GM18951 (cell line): ENCODE data around the gene UBE2E2.
"Not testable (repeated sequence)": the region's sequence is repeated elsewhere in the genome, so short reads cannot be mapped to it uniquely, and the experiment has no call there.

Source experiments
- POLR2A ChIP-seq: IDR thresholded peaks from 4 replicates; pipeline ENCODE4 v1.6.1; 2011; ENCODE audit warnings: mild to moderate bottlenecking; ENCODE audit not compliant: insufficient read length, insufficient read depth; ENCODE audit errors: extremely low read depth
- in situ Hi-C: fragments of 300-500 bp; cut with MboI; formaldehyde crosslinking; loops from one replicate; pipeline ENCODE4 v1.12.0; 2022; ENCODE audit warnings: low sequenced_read_pairs, mixed read lengths, inconsistent platforms; ENCODE audit not compliant: unreplicated experiment

The UBE2E2 gene

DNA sequence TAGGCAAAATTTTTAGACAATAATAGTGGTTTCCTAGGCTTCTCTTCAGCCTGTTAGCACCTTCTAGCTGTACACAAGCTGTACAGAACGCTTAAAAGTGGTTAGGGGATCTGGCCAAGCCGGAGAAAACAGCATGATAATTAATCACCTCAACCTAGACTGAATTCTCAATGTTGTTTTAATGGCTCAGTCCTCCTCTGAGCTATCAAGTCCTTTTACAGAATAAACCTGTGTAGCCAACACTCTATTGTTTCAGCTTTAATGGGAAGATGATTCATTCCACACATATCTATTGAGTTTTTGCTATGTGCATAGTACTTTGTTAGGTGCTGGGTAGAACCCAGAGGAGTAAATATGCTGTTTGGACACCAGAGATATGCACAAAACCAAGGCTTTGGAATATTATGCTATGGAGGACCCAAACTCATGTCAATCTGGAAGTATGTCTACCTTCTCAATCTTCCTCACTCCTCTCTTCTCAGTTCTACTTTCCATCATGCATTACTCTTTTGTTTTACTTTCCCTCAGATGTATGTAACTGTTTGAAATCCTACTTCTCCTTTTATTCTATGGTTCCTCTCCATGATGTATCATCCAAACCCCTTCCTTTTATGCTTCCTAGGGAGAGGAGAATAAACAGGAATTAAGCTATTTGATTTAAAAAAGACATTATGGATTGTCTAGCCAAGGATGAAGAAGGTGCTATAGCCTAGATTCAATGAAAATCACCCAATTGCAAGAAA lies 27.6 kb upstream of the UBE2E2 start:
- no peak for TF ChIP-seq POLR2A
- in situ Hi-C loops, result no loop called here

- in situ Hi-C loops, result not testable (repeated sequence)
These were observed 26.3 kb upstream of the UBE2E2 start for GRCh38 chr3:23176839-23177238.

DNA sequence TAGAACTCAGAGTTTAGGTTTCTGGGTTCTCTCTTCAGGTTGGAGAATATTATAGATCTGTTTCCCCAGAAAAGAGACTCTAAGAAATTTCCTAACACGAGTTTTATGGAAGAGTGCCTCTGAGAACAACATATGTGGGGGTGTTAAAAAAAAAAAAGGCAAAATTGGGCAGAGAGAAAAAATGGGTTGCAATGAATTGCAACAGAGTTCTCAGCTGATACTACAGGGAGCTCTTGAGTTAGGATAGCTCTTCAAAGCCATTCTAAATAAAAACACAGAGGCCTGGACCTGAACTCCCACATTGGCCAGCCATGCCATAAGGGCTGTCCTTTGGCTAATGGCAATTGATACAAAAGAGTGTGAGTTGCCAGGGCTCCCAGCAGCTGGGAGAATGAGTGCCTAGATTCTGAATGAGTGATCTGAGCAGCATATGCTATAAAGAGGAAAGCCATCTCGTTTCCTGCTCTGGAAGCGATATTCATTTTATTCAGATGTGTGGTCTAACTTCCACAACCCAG lies 20.1 kb upstream of the UBE2E2 start:
- TF ChIP-seq POLR2A, result no peak

GRCh38 chr3:23183731-23184130 lies 19.4 kb upstream of the UBE2E2 start:
- TF ChIP-seq POLR2A, result no peak
- in situ Hi-C loops, result no loop called here

More for the DNA sequence above, 20.1 kb upstream of the UBE2E2 start:
- in situ Hi-C loops, result no loop called here

- TF ChIP-seq POLR2A, result no peak
- in situ Hi-C loops, result no loop called here
These were observed 17.3 kb upstream of the UBE2E2 start for GRCh38 chr3:23185861-23186260.

GRCh38 chr3:23189187-23189586 lies 13.9 kb upstream of the UBE2E2 start:
- in situ Hi-C loops, result no loop called here
- TF ChIP-seq POLR2A, result no peak

DNA sequence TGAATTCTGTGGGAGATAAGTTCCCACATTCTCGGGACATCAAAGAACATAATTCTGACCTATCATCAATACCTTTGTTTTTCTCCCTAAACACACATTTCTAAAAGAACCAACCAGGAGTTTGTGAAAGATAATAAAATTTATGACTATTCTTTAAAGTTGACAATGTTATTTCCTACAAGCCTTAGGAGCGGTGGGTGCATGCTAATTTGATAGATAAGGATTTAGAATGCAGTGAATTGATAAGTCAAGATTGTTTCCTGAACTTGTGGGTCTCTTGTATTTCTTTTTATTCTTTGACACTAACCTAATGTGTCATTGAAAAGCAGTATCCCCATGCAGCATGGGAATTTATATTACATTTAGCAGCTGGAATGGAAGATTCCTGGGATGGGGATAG lies 10.3 kb upstream of the UBE2E2 start:
- no peak for TF ChIP-seq POLR2A
- in situ Hi-C loops, result no loop called here

- no peak for TF ChIP-seq POLR2A
- in situ Hi-C loops, result no loop called here
These were observed 9.3 kb upstream of the UBE2E2 start for GRCh38 chr3:23193831-23194230.

GRCh38 chr3:23198801-23199200 lies 4.3 kb upstream of the UBE2E2 start:
- in situ Hi-C loops, result no loop called here
- no peak for TF ChIP-seq POLR2A

- in situ Hi-C loops, result no loop called here
- no peak for TF ChIP-seq POLR2A
These were observed 3.5 kb upstream of the UBE2E2 start for GRCh38 chr3:23199649-23200048.

GRCh38 chr3:23201154-23201838 lies 1.8 kb upstream of the UBE2E2 start:
- in situ Hi-C loops, result no loop called here
- no peak for TF ChIP-seq POLR2A

DNA sequence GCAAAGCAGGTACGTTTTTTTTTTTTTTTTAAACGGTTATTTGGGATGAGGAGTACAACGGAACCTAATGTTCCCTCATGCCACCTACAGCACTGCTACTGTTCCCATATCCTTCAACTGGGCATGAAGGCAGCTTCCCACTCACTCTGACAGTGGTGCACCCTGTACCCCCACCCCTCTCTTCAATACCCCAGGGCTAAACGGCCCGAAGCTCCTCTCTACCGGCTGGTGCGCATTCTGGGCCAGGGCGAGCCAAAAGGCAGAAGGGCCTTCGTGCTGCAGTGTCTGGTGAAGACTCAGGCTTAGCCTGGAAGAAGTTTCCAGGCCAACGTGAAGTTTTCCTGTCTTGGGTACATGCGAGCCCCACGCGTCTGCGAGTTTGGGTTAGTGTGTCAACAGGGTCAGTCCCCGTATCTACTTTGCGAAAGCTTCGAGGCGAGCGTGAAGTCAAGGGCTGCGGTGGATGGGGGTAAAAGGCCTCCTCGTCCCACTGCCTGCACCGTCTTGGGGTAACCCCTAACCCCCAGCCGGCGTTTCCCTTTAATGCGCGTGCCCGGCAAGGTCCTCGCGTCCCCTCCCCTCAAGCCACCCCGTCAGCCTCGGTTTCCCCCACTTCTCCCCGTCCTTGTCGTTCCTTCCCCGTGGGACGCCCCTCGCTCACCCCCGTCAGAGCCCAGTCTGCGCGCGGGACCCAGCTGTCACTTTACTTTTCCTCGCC lies 765 bp upstream of the UBE2E2 start:
- in situ Hi-C loops, result no loop called here
- TF ChIP-seq POLR2A, result no peak

GRCh38 chr3:23203708-23204330 lies 692 bp downstream of the UBE2E2 start:
- in situ Hi-C loops, result no loop called here
- no peak for TF ChIP-seq POLR2A
